ENCODE results near the gene CLMP. TPM values are rescaled to one million over a fixed set of nuclear protein-coding genes. Genes with fewer than 3 reads are reported as not detected.

CLMP gene
- total and polyA plus RNA-seq, 4 donors = 0.12 to 1.3 (median 0.35) TPM

DNA sequence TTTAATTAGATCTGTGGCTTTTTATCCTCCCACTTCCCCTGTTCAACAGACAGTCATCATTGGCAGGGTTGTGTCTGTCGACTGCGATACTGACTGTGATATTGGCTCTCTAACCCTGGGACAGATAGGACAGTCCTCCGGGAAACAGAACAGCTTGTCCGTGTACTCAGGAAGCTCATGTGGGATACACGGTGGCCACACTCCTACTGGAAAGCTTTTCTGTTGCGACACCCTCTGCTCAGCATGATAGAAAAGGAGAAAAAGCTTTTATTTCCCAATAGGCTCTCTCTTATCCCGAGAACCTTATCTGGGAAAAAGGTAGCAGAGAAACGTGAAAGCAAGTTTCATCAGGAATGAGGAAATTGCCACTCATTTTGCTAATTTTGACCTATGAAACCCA, 72.7 kb downstream of the CLMP start:
- Histone ChIP-seq H3K4me3 (ENCODE audit: low read depth in 1 of 3, low read length in 3 of 3) (no peak overlapping the region), H3K4me1 (ENCODE audit: control insufficient read depth in 4 of 4, insufficient read depth in 4 of 4, low read length in 3 of 4) (no peaks in the 10 kb centered on the region), H3K9ac (ENCODE audit: low read depth in 1 of 2, low read length in 2 of 2) (no peak overlapping the region), H3K9me3 (ENCODE audit: control insufficient read depth in 4 of 4, low read length in 3 of 4) (no peaks in the 10 kb centered on the region), H3K36me3 (ENCODE audit: control insufficient read depth in 4 of 4, insufficient read depth in 3 of 4, low read depth in 1 of 4, low read length in 3 of 4) (no peaks in the 10 kb centered on the region), H3K27me3 (ENCODE audit: control insufficient read depth in 4 of 4, insufficient read depth in 4 of 4, low read length in 3 of 4) (no peaks in the 10 kb centered on the region), H3K27ac (ENCODE audit: low read depth in 1 of 2, low read length in 2 of 2) (no peak overlapping the region)
- TF ChIP-seq HNF4G (IDR thresholded peaks at IDR 0.05) = no peak
- no peak for TF ChIP-seq RAD21 (IDR thresholded peaks at IDR 0.05)
- no peak for TF ChIP-seq YY1 (IDR thresholded peaks at IDR 0.05)
- TF ChIP-seq, protein P1, sequence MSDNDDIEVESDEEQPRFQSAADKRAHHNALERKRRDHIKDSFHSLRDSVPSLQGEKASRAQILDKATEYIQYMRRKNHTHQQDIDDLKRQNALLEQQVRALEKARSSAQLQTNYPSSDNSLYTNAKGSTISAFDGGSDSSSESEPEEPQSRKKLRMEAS (IDR thresholded peaks at IDR 0.05) = no peak
- WGBS = 39% methylated on average over 8 of the region's 8 CpGs
- no peak for DNase-seq (ENCODE audit: low spot score)

DNA sequence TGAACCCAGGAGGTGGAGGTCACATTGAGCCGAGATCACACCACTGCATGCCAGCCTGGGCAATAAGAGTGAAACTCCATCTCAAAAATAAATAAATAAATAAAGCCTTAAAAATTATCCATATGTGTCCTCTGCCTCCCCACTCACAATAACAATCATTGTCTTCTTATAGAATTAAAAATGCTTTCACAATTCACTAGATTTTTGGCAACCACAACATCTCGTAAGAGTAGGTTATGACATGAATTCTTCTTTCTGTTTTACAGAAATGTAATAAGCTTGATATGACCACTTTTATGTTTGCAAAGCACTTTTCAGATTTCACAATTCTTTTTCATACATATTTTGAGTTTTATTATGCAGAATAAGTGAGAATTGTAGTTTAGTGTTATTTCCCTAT, 78.6 kb downstream of the CLMP start:
- Histone ChIP-seq H3K27ac (ENCODE audit: low read depth in 1 of 2, low read length in 2 of 2) (no peak overlapping the region), H3K4me3 (ENCODE audit: low read depth in 1 of 3, low read length in 3 of 3) (no peak overlapping the region), H3K4me1 (ENCODE audit: control insufficient read depth in 4 of 4, insufficient read depth in 4 of 4, low read length in 3 of 4) (no peaks in the 10 kb centered on the region), H3K9ac (ENCODE audit: low read depth in 1 of 2, low read length in 2 of 2) (no peak overlapping the region), H3K27me3 (ENCODE audit: control insufficient read depth in 4 of 4, insufficient read depth in 4 of 4, low read length in 3 of 4) (peaks cover 0 to 3% (median 0%) of the 10 kb centered on the region in 4 donors), H3K36me3 (ENCODE audit: control insufficient read depth in 4 of 4, insufficient read depth in 3 of 4, low read depth in 1 of 4, low read length in 3 of 4) (no peaks in the 10 kb centered on the region), H3K9me3 (ENCODE audit: control insufficient read depth in 4 of 4, low read length in 3 of 4) (peaks cover 0 to 4% (median under 1%) of the 10 kb centered on the region in 4 donors)
- TF ChIP-seq, protein P2, sequence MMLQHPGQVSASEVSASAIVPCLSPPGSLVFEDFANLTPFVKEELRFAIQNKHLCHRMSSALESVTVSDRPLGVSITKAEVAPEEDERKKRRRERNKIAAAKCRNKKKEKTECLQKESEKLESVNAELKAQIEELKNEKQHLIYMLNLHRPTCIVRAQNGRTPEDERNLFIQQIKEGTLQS (IDR thresholded peaks at IDR 0.05) = no peak
- TF ChIP-seq NR2F2 (IDR thresholded peaks at IDR 0.05) (no peak), YY1 (IDR thresholded peaks at IDR 0.05) (no peak), RXRA (IDR thresholded peaks at IDR 0.05) (no peak), HNF4A (conservative IDR thresholded peaks at IDR 0.05) (no peak), HNF4G (IDR thresholded peaks at IDR 0.05) (no peak), RAD21 (IDR thresholded peaks at IDR 0.05) (no peak), EGR1 (IDR thresholded peaks at IDR 0.05; ENCODE audit: low read depth in 2 of 2) (no peak), SP1 (IDR thresholded peaks at IDR 0.05) (no peak), JUND (IDR thresholded peaks at IDR 0.05) (no peak), TAF1 (conservative IDR thresholded peaks at IDR 0.05) (no peak), FOXA1 (IDR thresholded peaks at IDR 0.05) (no peak)
- TF ChIP-seq, protein P3, sequence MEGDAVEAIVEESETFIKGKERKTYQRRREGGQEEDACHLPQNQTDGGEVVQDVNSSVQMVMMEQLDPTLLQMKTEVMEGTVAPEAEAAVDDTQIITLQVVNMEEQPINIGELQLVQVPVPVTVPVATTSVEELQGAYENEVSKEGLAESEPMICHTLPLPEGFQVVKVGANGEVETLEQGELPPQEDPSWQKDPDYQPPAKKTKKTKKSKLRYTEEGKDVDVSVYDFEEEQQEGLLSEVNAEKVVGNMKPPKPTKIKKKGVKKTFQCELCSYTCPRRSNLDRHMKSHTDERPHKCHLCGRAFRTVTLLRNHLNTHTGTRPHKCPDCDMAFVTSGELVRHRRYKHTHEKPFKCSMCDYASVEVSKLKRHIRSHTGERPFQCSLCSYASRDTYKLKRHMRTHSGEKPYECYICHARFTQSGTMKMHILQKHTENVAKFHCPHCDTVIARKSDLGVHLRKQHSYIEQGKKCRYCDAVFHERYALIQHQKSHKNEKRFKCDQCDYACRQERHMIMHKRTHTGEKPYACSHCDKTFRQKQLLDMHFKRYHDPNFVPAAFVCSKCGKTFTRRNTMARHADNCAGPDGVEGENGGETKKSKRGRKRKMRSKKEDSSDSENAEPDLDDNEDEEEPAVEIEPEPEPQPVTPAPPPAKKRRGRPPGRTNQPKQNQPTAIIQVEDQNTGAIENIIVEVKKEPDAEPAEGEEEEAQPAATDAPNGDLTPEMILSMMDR (IDR thresholded peaks at IDR 0.05; ENCODE audit: low read depth, low read length, missing input control) = no peak
- TF ChIP-seq, protein P1 (IDR thresholded peaks at IDR 0.05) = no peak
- TF ChIP-seq, protein P4, sequence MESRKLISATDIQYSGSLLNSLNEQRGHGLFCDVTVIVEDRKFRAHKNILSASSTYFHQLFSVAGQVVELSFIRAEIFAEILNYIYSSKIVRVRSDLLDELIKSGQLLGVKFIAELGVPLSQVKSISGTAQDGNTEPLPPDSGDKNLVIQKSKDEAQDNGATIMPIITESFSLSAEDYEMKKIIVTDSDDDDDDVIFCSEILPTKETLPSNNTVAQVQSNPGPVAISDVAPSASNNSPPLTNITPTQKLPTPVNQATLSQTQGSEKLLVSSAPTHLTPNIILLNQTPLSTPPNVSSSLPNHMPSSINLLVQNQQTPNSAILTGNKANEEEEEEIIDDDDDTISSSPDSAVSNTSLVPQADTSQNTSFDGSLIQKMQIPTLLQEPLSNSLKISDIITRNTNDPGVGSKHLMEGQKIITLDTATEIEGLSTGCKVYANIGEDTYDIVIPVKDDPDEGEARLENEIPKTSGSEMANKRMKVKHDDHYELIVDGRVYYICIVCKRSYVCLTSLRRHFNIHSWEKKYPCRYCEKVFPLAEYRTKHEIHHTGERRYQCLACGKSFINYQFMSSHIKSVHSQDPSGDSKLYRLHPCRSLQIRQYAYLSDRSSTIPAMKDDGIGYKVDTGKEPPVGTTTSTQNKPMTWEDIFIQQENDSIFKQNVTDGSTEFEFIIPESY (IDR thresholded peaks at IDR 0.05) = no peak
- DNase-seq (ENCODE audit: low spot score) = no peak
- WGBS = 91% methylated on average over 2 of the region's 2 CpGs

DNA sequence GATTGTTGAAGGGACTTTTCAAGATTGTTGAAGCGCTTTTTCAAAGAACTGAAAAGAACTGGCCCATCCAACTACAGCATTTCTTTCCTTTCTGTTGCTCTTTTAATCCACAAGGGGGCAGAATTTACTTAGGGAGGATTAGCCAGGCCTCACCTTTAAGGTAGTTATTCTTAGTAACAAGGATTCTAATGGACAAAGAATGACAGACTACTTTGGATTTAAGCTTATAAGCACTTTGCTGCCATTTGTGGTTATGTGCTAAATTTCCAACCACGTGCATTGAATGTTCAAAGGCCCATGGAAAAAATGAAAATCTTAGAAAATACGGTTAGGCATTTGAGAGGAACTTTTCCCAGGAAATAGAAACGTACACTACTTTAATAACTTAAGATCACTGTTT, 83.6 kb downstream of the CLMP start:
- H3K36me3 ChIP-seq (ENCODE audit: control insufficient read depth in 4 of 4, insufficient read depth in 3 of 4, low read depth in 1 of 4, low read length in 3 of 4) = no peaks in the 10 kb centered on the region
- DNase-seq (ENCODE audit: low spot score) = no peak
- no peak overlapping the region for H3K9ac ChIP-seq (ENCODE audit: low read depth in 1 of 2, low read length in 2 of 2)
- 69% methylated on average over 4 of the region's 4 CpGs for WGBS
- peaks cover 0 to 5% (median 0%) of the 10 kb centered on the region in 4 donors for H3K27me3 ChIP-seq (ENCODE audit: control insufficient read depth in 4 of 4, insufficient read depth in 4 of 4, low read length in 3 of 4)
- H3K4me3 ChIP-seq (ENCODE audit: low read depth in 1 of 3, low read length in 3 of 3) = no peak overlapping the region
- H3K9me3 ChIP-seq (ENCODE audit: control insufficient read depth in 4 of 4, low read length in 3 of 4) = peaks cover 0 to 4% (median under 1%) of the 10 kb centered on the region in 4 donors
- TF ChIP-seq HNF4A (conservative IDR thresholded peaks at IDR 0.05) (no peak), GABPA (IDR thresholded peaks at IDR 0.05 in 1 of 2, conservative IDR thresholded peaks at IDR 0.05 in 1 of 2) (no peak), RAD21 (IDR thresholded peaks at IDR 0.05) (peak; percentile 86 to 89), NR2F2 (IDR thresholded peaks at IDR 0.05) (no peak), YY1 (IDR thresholded peaks at IDR 0.05) (no peak), RXRA (IDR thresholded peaks at IDR 0.05) (no peak)
- TF ChIP-seq, protein P3 (IDR thresholded peaks at IDR 0.05; ENCODE audit: low read depth, low read length, missing input control) = peak; percentile 72
- TF ChIP-seq, protein P1 (IDR thresholded peaks at IDR 0.05) = no peak
- TF ChIP-seq, protein P4 (IDR thresholded peaks at IDR 0.05) = no peak
- no peaks in the 10 kb centered on the region for H3K4me1 ChIP-seq (ENCODE audit: control insufficient read depth in 4 of 4, insufficient read depth in 4 of 4, low read length in 3 of 4)
- no peak overlapping the region for H3K27ac ChIP-seq (ENCODE audit: low read depth in 1 of 2, low read length in 2 of 2)
